GM04504 (cell line): ENCODE measurements around the gene BLOC1S1.
"Not testable (repeated sequence)": the region's sequence is repeated elsewhere in the genome, so short reads cannot be mapped to it uniquely, and the experiment has no call there.

ENCODE experiments used
- DNase-seq: peaks from one replicate; pipeline ENCODE4 v3.0.0-alpha.2; 2012; ENCODE audit warnings: low read depth

BLOC1S1 gene

DNA sequence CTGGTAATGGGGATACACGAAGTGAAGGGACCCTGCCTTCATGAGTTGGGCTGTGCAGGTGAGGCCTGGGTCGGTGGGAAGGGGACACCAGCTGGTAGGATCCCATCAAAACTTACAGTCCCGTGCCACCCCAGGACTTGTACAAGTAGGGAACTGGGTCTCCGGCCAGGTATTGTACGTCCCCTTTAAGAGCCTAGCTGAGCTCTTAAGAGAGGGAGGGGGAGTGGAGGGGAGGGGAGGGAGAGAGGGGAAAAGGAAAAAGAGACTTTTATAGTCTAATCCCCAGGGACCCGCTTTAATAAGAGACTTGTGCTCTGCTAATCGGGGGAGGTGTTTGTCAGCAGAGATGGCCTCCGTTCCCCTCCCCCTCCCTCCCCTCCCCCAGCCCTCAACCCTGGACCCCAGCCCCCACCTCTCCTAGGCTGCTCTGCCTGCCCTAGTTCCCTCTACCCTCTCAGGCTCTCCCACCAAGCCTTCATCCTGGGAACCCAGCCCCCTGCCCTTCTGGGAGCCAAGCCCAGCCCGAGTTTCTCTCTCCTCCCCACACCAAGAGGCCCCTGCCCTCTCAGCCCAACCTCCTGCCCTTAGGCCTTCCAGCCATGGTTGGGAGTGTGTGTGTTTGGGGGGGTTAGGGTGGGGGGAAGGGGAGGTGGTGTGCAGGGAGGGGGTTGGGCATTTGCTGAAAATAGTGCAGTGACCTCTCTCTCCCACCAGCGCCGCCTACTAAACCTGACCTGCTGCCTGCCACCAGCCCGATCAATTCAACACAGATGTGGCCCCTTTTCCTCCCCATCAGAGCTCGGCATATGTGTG lies 29.7 kb downstream of the BLOC1S1 start:
- no peak for DNase-seq

DNA sequence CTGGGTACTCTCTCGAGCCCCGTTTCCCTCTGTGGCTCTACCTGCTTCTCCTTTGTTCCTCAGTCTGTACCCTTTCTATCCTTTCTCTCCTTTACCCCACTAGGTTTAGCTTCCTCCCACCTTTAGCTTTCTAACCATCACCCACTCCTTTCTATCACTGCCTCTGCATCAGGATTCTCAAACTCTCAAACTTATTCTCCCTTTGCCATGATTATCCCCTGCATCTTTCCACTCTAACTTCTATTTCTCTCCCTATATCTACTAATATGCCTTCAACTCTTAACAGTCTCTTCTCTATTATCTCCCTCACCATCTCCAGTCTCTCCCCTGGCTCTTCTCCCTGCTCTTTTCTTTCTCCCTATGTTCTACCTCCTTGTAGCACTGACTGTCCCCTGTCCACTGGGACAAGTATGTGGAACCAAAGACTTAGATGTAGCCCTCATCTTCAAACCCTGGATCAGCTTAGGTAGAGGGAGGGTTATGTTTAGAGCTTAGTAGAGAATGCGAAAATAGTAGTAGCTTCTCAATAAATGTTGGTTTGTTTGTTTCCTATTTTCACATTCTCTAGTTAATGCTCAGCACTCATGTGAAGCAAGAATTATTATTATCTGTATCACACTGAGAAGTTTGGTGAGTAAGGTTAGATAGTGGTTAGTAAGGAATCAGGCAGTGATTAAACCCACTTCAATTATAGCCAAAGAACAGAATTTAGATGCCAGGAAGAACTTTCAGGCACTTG lies 30.5 kb downstream of the BLOC1S1 start:
- DNase-seq: no peak

DNA sequence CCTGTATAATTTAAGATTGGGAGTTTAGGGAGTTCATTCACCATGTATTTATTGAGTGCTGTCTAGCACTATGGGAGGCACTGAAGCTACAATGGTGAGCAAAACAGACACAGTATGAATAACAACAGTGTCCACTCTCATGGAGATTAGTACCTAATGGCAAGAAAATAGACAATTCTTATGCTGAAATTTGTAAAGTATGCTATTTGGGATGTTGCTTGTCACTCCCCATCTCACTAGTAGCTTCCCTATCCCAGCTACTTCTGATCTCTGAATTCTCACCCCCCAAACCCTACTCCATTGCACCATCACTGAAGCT lies 31.0 kb downstream of the BLOC1S1 start:
- DNase-seq: no peak

DNA sequence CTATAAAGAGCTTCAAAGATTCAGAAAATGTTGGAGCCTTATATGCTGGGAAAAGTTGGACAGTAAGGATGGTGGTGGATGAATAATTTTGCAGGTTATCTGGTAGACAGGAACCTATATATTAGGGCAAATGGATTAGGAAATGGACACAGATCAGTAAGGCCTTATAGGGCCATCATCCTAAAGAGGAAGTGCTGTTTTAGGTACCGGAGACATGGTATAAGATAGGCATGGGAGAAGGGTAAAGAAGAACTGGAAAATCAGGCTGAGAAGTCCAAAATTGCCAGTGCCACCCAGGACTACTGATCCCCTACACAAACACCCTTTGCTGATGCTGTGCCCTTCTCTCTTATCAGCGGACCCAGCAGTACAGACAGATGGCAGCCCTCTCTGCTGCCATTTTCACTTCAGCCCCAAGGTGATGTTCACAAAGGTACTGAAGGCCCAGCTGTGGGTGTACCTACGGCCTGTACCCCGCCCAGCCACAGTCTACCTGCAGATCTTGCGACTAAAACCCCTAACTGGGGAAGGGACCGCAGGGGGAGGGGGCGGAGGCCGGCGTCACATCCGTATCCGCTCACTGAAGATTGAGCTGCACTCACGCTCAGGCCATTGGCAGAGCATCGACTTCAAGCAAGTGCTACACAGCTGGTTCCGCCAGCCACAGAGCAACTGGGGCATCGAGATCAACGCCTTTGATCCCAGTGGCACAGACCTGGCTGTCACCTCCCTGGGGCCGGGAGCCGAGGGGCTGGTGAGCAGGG lies 32.6 kb downstream of the BLOC1S1 start:
- no peak for DNase-seq

DNA sequence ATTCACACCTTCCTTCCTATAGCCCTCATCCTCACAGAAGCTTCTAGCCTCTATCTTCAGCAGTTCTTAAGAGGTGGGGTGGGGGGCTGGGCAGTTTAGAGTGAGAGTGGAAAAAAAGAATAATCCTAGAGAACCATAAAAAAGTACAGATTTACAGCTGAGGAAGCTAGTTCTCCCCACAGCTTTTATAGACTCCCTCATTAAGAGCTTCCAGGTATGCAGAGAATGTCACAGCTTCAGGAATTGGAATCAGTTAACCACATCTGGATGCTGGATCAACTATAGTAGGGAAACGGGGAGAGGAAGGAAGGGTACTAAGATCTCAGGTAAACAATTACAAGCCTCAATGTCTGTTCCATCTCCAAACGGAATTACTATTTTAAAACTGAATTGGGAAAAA lies 39.4 kb downstream of the BLOC1S1 start:
- DNase-seq: no peak

DNA sequence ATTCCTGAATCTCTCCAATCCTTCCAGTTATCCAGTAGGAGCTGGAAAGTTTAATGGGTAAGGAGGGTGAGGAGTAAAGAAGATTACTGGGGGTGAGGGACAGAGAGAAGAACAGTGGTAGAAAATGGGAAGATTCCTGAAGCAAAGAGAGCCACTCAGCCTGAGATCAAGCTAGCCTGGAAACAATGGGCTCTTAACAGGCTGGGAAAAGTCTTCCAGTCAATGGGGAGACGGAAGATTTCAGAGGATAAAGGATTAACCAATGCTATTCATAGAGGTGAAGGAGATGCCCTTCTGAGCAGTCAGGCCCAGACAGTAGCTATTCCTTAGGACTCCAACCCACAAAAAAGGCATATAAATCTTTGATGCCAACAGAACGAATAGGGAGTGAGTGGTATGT lies 41.9 kb downstream of the BLOC1S1 start:
- DNase-seq: no peak

DNA sequence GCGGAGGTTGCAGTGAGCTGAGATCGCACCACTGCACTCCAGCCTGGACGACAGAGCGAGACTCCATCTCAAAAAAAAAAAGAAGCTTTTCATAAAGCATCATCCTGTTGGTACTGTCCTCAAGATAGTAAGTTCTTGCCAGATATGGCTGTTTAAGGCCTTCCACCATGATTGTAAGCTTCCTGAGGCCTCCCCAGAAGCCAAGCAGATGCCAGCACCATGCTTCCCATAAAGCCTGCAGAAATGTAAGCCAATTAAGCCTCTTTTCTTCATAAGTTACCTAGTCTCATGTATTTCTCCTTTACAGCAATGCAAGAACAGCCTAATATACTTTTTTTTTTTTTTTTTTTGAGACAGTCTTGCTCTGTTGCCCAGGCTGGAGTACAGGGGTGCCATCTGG lies 42.7 kb downstream of the BLOC1S1 start:
- not testable (repeated sequence) for DNase-seq

DNA sequence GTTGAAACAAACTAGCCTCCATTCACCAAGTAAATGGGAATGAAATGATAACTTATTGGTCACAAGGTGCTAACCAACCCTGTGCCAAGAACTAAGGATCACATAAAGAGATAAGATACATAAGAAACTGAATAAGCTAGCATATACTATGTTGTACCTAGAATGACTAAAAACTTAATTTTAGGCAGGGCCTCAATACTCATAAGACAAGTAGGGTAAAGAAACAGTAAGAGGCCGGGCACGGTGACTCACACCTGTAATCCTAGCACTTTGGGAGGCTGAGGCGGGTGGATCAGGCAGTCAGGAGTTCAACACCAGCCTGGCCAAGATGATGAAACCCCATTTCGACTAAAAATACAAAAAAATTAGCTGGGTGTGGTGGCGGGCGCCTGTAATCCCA lies 44.8 kb downstream of the BLOC1S1 start:
- DNase-seq: no peak

DNA sequence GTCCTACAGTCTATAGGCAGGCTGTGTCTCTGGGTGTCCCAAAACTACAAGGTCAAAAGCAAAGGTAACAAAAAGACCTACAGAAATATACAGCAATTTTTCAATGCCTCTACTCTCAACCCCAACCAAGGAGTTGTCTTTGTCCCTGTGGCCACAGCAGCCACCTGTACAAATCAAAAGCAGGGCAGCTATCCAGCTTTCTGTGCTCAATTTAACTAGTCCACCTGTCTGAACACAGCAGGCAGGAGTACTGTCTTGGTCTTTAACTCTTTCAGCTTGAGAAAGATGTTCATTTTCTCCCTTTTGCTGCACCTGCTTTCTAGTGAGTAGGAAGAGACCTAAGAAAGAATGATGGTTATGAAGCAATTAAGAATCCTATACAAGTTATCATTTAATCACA lies 46.8 kb downstream of the BLOC1S1 start:
- no peak for DNase-seq

DNA sequence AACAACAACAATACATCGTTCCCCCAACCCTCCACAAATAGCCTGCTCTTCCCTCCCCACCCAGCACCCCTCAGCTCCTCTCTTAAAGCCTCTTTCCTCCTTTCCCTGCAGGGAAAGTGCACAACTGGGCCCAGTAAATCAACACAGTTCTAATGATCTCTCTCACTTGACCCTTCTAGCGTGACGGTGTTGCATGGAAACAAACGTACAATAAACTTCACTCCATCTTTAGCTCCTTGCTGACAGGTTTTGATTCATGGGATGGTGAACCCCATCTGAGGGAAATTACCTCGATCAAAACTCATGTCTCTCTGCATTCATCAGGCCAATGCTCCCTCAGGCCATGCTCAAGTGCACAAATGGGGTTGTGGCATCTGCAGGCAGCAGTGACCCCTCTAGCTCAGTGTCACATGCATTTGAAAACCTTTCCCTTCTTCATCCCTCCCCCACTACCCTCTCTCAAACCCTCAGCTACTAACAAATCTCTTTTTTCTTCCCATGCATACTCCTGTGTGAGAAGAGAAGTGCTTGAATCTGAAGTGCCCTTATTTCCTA lies 50.0 kb downstream of the BLOC1S1 start:
- DNase-seq: no peak

DNA sequence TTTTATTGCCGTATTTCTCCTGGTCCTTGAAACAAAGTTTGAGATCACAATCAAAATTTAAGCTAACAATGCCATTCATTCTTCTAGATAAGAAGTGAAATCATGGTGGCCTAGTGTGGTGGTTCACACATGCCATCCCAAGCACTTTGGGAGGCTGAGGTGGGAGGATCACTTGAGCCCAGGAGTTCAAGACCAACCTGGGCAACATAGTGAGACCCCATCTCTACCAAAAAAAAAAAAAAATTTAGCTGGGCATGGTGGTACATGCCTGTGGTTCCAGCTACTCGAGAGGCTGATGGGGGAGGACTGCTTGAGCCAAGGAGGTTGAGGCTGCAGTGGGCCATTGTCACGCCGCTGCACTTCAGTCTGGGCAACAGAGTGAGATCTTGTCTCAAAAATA lies 51.3 kb downstream of the BLOC1S1 start:
- DNase-seq: no peak
